ENCODE measurements around the gene EPN2.

EPN2 gene

DNA sequence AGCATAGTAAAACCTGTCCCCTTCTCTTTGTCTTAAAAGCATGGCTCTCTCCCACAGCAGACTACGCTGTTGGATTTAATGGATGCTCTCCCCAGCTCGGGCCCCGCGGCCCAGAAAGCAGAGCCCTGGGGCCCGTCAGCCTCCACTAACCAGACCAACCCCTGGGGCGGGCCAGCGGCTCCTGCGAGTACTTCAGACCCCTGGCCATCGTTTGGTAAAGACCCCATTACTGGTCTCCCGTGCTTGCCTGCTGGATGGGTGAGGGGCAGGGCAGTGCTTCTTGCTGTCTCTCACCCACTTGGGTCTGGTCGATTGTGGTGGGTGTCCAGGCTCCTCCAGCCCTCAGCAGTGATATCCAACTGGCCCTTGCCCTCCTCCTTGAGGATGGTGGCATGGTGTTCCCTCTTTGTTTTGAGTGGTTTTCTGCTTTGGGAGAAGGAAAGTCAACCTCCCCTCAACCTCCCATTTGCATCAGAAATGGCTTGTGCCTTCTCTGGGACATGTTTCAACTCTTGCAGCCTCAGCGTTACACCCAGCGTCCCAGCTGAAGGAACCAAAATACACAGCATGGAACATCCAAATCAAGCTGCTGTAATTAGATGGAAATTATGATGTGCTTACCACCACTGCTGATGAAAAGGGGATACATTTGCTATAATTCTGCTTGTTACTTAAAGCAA is 76.0 kb downstream of the EPN2 start:
- no peak for DNase-seq

DNA sequence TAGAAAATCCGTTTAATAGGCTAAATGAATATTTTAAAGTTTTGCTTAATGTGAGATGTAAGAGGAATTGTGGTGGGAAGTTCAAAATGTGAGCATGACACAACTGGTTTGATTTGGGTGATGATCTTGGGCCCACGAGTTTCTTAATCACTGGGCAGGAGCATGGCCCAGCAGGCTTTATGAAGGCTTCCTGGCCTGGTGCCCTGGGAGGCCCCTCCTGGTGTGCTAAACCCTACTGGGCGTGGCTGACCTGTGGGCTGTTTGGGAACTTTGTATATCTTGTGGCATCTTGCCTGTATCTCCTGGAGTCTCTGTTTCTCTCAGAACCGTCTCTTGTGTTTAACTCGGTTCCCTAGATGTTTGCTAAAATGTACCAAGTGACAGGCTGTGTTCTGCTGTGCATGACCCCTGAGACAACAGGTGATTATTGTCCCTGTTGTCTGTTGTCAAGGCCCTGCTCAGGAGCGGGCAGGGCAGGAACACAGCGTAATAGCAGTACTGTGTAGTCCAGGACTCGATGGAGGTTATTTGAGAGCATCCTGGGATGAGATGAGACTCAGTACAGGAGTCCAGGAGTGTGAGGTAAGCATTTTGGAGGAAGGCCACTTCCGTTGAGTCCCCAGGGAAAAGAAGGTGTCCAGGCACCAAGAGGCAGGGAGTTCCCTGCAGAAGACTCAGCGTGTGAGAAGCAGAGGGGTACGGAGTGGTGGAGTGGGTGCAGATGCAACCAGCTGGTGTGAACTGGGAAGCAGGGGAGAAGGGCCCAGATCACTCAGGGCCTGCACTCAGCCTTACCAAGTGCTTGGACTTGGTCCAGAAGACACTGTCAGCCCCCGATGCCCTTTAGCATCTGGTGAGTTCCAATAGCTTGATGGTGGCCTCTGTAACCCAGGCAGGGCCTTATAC is 76.8 kb downstream of the EPN2 start:
- no peak for DNase-seq

DNA sequence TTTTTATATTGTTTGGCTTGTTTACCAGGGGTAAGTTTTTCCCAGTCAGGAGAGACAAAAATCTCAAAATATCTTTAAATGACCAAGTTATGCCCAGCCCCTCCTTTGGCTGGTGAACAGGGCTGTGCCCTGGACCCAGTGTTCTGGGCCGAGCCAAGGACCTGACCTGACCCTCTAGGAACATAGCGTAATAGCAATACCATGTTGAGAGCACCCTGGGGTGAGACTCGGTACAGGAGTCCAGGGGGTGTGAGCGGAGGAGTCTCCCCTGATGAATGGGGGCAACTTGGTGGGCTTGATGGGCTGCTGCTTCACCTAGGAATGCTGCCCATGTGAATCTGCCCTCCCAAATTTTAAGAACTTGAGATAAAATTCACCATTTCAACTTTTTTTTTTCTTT is 77.9 kb downstream of the EPN2 start:
- no peak for DNase-seq

DNA sequence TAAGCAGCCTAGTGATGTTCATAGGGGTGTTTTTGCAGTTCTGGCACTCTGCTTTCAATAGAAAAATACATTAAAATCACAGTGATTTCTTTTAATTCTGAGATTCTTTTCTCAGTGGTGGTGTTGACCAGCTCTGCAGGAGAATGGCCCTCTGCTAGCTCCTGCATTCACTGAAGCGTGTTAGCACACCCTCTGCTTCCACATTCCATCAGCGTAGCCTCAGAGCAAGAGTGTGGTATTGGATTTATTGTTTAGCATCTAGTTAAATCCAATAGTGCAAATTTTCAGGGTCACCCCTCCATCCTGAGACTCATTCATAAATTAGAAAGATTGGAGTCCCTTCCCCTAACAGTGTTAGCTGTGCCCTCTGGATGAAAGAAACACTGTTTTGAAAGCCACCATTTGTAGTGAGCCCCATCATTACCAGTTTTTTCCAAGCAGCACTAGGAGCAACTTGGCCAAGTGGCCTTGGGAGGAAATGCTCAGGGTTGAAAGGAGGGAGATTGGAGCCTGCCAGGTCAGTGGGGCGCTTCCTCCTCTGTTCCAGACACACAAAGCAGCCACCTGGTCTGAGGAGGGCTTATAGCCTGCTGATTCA is 79.7 kb downstream of the EPN2 start:
- DNase-seq: no peak

DNA sequence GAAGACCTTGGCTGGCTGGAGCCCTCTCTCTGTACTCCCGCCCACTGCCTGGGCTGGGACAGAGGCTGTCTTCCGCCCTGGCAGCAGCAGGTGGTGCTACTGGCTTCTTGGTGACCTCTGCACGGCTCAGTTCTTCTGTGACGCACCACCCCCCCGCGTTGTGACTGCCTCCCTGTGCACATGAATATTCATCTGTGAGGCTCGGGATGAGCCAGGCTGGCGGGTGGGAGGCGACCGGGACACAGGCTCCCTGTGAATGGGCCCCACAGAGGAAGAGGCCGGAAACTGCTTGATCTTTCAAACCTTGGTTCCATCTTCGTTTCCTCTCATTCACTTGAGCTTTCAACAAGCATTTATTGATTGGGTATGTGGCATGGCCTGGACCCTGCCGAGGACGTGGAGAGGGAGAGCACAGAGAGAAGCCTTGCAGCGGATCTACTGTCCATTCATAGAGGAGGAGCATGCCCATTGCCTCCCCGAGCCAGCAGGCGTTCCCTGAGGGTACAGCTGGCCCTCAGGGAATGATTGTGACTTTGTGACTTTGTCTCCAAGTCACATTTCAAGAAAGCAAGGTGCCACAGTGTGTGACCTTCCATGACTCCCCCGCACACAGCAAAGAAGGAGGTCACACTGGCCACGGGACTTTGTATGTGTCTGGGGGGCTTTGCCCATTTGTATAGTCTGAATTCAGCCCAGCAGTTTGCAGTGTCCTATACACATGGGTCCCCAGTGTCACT is 80.4 kb downstream of the EPN2 start:
- no peak for DNase-seq

DNA sequence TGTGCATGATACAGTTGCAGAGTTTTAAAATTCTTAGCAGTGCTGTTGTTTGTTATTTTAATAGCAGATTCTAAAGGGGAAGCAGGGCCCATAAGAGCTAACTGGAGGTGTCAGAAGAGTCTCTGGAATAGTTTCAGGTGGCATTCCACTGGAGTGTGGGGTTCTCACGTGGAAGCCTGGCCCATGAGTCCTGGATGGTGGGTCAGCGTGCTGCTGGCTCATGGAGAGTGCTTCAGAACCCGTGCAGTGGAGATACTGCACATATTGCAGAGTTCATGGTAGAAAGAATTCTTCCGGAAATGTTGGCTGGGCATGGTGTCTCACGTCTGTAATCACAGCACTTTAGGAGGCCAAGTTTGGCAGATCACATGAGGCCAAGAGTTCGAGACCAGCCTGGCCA is 81.4 kb downstream of the EPN2 start:
- DNase-seq: no peak

DNA sequence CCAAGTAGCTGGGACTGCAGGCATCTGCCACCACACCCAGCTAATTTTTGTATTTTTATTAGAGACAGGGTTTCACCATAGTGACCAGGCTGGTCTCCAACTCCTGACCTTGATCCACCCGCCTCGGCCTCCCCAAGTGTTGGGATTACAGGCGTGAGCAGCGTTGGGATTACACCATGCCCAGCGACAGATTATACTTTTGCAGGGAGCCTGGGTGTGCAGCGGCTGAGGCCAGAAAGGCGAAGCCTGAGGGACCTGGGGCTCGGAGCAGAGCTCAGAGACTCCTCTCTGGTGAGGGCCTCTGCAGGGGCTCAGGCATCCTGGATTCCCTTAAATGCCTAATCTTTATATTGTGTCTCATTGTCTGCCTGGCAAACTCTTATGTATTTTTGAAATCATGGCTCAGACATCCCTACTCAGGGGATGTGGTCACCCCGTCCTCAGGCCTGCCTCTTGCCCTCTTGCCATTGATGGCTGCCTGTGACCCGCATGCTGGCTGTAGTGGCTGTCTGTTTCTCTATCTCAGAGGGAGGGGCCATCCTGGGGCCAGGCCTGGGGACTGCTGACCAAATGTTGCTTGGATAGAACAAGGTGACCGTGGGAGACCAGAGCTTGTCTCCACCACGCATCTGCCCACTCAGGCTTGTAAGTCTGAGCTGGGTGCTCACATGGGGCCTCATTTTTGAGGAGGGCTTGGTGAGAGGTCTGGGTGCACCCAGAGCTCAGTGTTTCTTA is 82.8 kb downstream of the EPN2 start:
- DNase-seq: no peak

DNA sequence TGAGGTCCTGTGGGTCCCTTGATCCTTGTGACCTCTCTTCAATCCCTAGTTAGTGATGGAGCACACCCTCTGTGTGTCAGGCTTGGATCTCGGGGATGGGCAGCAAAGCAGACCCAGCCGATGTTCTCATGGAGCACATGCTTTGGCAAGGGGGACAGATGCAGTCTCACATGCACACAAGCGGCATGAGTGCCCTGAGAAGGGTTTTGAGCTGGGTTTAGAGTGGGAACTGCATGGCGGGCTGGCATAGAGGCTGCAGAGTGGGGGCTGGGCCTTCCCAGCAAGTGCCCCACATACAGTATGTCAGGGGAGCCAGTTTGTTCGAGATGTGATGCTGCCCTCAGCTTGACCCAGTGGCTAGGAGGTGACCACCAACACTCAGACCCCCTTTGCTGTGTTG is 83.7 kb downstream of the EPN2 start:
- DNase-seq: no peak

DNA sequence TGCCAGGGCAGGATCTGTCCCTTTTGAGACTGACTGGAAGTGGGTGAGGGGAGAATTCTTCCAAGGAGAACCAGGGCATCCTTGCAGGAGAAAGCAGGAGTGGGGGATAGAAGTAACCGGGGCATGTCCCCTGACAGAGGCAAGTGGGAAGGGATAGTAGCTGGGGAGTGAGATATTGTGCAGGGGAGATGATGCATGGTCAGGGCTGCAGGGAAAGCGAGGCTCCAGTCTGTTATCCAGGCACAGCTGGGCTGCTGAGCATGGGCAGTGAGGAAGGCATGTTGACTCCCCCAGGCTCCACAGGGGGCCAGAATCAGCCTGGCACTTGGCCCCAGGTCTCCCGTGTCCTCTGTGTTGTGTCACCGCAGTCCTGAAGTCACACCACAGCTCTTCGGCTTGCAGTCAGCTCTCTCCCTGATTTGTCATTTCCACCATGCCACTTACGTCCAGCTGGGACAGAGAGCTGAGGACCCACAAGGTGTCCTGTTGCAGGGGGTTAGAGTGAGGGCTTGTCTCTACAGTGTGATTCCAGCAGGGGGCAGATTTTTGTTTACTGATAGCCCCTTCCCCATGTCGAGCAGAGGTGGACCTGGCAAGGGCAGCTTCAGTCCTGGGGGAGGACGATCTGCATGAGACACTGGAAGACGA is 84.4 kb downstream of the EPN2 start:
- no peak for DNase-seq

DNA sequence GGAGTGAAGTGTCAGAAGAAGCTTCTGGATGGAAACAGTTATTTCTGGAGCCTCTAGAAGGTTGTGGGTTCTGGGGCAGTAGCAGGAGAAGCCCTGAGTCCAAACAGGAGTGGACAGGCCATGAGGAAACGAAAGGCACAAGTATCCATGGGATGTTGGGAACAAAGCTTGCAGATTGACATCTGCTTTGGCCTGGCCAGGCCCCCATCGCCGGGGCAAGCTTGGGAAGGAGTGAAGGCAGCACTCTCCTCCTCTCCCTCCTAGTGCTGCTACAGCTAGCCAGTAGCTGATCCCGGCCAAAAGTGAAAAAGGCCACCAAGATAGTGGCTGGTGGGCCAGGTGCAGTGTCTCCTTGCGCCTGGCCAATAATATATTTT is 85.0 kb downstream of the EPN2 start:
- DNase-seq: no peak

DNA sequence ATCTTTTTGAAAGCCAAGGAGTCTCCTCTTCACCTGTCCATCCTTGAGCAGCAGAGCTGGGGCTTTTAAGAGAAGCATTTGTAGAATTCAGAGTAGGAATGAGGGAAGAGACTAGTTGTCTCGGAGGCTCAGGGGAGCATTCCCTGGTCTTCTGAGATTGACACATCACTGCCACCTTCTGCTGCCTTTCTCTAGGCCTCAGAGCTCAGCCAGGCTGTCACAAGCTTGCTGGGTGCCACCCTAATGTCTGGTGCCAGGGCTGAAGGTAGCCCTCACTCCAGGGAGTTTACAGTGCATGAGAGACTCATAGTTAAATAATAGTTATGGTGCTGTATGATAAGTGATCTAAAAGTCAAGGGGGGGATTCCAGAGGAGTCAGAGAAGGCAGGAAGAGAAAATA is 85.7 kb downstream of the EPN2 start:
- no peak for DNase-seq

DNA sequence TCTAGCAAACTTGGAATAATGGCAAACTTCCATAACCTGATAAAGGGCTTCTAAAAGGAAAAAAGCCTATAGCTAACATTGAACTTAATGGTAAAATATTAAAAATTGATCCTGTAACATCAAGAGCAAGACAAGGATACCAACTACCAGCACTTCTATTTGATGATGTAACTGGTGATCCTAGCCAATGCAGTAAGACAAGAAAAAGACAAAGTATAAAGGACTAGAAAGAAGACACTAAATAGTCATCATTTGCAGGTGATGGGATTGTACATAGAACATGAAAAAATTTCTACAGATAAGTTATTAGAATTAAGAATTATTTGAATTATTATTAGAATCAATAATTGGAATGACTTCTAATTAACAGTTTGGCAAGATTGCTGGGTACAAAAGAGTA is 88.4 kb downstream of the EPN2 start:
- DNase-seq: no peak

DNA sequence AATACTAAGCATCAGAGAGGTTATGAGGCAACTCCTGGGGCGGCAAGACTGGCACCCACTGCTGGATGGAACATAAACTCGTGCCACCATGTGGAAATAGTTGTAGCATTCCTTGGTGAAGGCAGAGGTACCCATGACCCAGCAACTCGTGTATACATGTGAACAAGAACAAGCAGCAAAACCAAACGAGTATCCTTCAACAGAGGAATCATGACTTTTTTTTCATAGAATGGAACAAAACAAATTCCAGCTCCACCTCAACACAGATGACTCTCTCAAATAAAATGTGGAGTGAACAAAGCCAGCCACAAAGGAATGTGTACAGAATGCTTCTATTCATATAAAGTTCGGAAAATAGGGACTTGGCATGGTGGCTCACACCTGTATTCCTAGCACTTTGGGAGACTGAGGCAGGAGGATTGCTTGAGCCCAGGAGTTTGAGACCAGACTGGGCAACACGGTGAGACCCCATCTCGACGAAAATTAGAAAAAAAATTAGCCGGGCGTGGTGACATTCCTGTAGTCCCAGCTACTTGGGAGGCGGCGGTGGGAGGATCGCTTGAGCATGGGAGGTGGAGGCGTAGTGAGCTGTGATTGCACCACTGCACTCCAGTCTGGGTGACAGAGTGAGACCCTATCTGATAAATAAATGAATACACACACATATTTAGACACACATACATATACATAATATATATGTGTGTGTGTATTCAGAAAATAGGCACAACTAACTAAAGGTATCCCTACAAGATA is 90.0 kb downstream of the EPN2 start:
- no peak for DNase-seq

DNA sequence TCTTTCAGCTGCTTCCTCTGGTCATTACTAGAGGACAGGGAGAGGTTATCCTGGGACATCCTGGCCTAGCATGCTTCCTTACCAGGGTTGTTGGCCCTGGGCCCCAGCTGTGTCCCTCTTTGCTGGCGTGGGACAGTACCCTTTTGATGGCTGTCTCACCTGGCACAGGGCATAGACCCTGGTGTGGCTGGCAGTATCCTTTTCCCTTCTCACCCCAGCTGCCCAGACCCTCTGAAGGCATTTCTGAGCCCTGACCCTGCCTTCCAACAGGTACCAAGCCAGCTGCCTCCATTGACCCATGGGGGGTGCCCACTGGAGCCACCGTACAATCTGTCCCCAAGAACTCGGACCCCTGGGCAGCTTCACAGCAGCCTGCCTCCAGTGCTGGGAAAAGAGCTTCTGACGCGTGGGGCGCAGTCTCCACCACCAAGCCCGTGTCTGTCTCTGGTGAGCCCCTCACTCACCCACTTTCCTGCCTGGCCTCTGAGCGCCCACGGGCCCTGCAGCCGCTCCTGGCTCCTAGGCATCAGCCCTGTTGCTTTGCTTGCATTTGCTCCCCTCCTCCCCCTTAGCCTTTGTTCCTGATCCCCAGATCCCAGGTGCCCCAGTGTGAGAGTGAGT is 91.4 kb downstream of the EPN2 start:
- DNase-seq: no peak

DNA sequence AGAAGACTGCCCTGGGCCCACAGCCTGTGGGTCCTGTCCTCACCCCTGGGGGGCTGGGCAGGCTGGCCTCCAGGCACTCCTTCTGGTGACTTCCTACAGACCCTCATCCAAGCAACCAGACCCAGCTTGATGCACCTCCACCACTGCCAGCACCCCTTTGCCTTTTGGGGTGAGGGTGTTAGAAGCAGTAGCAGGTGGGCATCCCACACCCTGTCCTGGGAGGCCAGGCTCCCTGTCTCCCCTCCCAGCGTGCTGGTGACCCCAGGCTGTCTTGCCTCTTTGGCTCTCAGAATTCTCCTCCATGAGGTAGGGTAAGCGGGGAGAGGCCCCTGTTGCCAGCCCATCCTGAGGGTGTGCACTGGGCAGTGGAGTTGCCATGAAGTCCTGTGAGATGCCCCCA is 92.0 kb downstream of the EPN2 start:
- no peak for DNase-seq

DNA sequence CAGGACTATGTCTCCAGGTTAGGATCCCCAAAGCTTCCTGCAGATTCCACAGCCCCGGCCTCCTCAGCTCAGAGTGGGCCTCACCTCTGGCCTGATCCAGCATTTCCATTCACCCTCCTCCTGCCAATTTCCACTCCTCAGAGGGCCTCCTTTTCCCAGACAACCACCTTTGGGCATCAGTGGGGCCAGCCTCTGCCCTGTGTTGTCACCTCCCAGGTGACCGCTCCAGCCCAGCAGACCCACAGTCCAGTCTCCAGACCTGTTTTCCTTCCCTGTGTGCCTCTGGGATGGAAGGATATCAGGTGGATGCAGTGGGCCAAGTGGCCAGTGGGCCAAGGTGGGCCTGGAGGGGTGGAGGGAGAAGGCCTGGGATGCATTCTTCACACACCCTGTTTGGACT is 92.7 kb downstream of the EPN2 start:
- DNase-seq: no peak

DNA sequence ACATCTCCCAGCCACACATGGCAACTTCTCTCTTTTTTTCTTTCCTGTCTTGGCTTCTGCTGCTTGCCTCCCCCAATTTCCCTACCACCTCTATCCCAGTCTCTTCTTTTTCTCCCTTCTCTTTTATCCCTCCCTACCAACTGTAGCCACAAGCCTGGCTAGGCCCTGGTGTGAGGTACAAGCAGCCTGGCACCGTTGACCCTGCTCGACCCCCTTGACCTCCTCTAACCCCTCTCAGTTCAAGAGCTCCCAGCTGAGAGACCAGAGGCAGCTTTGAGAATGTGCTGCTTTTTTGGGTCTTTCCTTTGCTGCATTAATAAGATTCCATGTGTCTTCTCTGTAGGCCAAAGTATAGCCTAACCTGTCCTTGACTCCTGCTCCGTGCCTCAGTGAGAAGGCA is 93.1 kb downstream of the EPN2 start:
- no peak for DNase-seq

DNA sequence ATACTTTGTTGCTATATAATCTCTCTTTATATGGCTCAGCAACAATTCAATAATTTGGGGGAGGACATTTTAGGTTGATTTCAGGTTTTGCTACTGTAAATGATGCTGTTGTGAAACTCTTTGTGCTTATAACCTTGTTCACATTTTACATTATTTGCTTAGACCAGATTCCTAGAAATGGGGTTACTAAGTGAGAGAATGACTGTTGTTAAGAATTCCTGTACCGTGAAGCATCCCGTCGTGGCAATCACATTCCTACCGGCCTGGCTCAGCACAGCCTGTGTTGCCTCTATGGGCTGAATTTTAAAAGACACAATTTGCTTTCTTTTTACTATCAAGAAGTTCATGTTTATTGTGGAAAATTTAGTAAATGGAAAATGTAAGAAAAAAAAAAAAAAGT is 94.0 kb downstream of the EPN2 start:
- no peak for DNase-seq

DNA sequence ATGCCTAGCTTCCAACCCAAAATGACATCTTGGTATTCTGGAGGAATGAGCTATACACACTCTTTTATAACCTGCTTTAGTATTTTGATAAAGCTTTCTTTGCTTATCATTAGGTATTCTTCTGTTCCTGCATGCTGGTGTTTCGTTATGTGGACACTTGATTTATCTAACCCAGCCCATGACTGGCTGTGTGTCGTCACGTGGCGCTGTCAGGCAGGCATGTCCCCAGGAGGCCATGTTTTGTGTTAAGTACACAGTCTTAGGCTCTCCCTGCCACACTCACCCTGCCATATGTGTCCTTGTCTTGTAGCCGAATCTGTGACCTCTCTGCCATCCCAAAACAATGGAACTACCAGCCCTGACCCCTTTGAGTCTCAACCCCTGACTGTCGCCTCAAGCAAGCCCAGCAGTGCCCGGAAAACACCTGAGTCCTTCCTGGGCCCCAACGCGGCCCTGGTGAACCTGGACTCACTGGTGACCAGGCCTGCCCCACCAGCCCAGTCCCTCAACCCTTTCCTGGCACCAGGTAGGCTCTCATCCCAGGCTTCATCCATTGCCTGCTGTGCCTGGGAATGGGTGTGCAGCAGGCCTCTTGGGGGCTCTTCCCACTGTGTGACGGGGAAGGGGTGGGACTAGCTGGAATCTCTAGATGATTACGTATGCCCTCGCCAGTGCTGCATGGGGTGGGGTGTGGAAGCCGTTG is 94.5 kb downstream of the EPN2 start:
- no peak for DNase-seq

DNA sequence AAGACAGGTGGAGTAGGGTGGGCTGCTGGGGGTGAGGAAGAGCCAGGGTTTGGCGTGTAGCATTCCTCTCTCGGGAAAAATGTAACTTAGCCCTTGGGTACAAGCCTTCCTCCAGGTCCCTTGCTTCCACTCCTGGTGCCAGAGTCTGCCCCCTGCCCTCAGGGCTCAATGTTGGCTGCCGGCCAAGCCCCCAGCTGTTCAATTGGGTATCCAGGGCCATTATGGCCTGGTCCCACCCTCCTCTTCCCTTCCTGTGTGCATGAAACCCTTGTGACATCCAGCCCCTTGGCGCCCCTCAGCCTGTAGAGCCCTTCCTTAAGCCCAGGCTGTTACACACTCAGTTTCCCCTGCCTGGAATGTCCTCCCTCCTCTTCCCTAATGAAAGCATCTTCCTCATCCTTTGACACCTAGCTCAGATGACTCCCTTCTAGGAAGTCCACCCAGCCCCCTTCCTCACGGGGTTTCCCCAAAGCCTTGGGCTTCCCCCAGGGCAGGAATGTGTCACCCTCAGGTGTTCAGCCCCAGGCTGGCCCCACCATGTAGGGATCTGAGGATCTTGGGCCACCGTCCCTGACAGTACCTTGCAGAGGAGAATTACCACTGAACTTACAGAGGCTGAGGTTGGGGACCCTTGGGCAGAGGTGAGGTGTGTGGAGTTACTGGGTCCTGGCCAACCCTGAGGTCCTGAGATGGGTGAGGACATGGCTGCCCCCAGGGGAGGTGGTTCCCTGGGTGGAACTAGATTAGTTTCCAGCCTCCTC is 95.4 kb downstream of the EPN2 start:
- DNase-seq: no peak

Measured in NCI-H345 (cell line).